HG02610 (cell line): ENCODE measurements around the gene C1orf210.
A peak's percentile ranks its signal among the peaks of the same experiment; 100 is the strongest.

Experiments
- ATAC-seq: cut with Tn5 transposase; IDR thresholded peaks from one replicate; pipeline ENCODE4 v1.9.1; 2021; ENCODE audit warnings: mild to moderate bottlenecking, moderate library complexity; ENCODE audit not compliant: unreplicated experiment

The C1orf210 gene

GRCh38 chr1:43253876-43254275, 31.5 kb downstream of the C1orf210 start:
- ATAC-seq = no peak

- no peak for ATAC-seq
These were observed 32.2 kb downstream of the C1orf210 start for GRCh38 chr1:43253173-43253572.

GRCh38 chr1:43252225-43252624, 33.2 kb downstream of the C1orf210 start:
- no peak for ATAC-seq

GRCh38 chr1:43251024-43251423, 34.4 kb downstream of the C1orf210 start:
- no peak for ATAC-seq

- no peak for ATAC-seq
These were observed 35.0 kb downstream of the C1orf210 start for GRCh38 chr1:43250351-43250761.

- ATAC-seq = no peak
These were observed 38.0 kb downstream of the C1orf210 start for GRCh38 chr1:43247256-43247921.

GRCh38 chr1:43246466-43247213, 38.7 kb downstream of the C1orf210 start:
- ATAC-seq = no peak

GRCh38 chr1:43243299-43243698, 42.1 kb downstream of the C1orf210 start:
- ATAC-seq = no peak

- ATAC-seq = no peak
These were observed 44.0 kb downstream of the C1orf210 start for GRCh38 chr1:43241413-43241836.

GRCh38 chr1:43239484-43239883, 45.9 kb downstream of the C1orf210 start:
- ATAC-seq = peak; percentile 55

GRCh38 chr1:43238991-43239469, 46.4 kb downstream of the C1orf210 start:
- peak; percentile 25 for ATAC-seq

GRCh38 chr1:43238085-43238484, 47.3 kb downstream of the C1orf210 start:
- no peak for ATAC-seq

GRCh38 chr1:43237121-43237520, 48.3 kb downstream of the C1orf210 start:
- ATAC-seq = no peak

GRCh38 chr1:43235451-43236121, 49.8 kb downstream of the C1orf210 start:
- no peak for ATAC-seq

- no peak for ATAC-seq
These were observed 50.3 kb downstream of the C1orf210 start for GRCh38 chr1:43235040-43235439.

GRCh38 chr1:43234267-43234666, 51.1 kb downstream of the C1orf210 start:
- no peak for ATAC-seq

GRCh38 chr1:43233631-43234030, 51.8 kb downstream of the C1orf210 start:
- no peak for ATAC-seq

GRCh38 chr1:43232482-43232881, 52.9 kb downstream of the C1orf210 start:
- no peak for ATAC-seq

- ATAC-seq = no peak
These were observed 53.3 kb downstream of the C1orf210 start for GRCh38 chr1:43232074-43232473.
